Common myeloid progenitor, CD34-positive (primary cell): ENCODE measurements around the gene TMEM150B.

ENCODE experiments used
- CTCF ChIA-PET: fragments of 350-600 bp; sonication (Branson Sonifier 250); formaldehyde crosslinking; loops from one replicate; lab custom pipeline; 2021; ENCODE audit warnings: antibody characterized with exemption; lab: Charles Lee
- POLR2A ChIA-PET: fragments of 350-600 bp; sonication (Branson Sonifier 250); formaldehyde crosslinking; loops from one replicate; lab custom pipeline; 2021; ENCODE audit warnings: antibody characterized with exemption; lab: Charles Lee
- DNase-seq, 3 donors: peaks; one replicate each; pipeline versions ENCODE4 v3.0.0 to v3.0.0-alpha.2; 2013
- H3K27ac ChIP-seq, 2 experiments: 1 replicate in 1 of 2; 2 replicates in 1 of 2; pipeline ENCODE4 v1.7.0; 2013; ENCODE audit warnings: inconsistent platforms in 2 of 2, low read length in 2 of 2, mild to moderate bottlenecking in 2 of 2, low read depth in 1 of 2, moderate library complexity in 1 of 2; ENCODE audit not compliant: severe bottlenecking in 2 of 2, insufficient read depth in 1 of 2, poor library complexity in 1 of 2
- H3K27me3 ChIP-seq, 5 experiments: replicated peaks in 2 of 5; 1 replicate in 3 of 5; 2 replicates in 2 of 5; pipeline versions ENCODE4 v1.6.1 to v1.7.0; 2013; ENCODE audit warnings: low read length in 4 of 5, mild to moderate bottlenecking in 2 of 5, moderate library complexity in 2 of 5, inconsistent platforms in 1 of 5; ENCODE audit not compliant: insufficient read depth in 5 of 5, control insufficient read depth in 4 of 5
- H3K36me3 ChIP-seq, 4 experiments: 1 replicate in 2 of 4; 2 replicates in 2 of 4; pipeline versions ENCODE4 v1.6.1 to v1.7.0; 2013; ENCODE audit warnings: low read length in 3 of 4, control low read depth in 1 of 4, mild to moderate bottlenecking in 1 of 4; ENCODE audit not compliant: control insufficient read depth in 4 of 4, insufficient read depth in 4 of 4
- H3K4me1 ChIP-seq, 4 experiments: 1 replicate in 3 of 4; 2 replicates in 1 of 4; pipeline versions ENCODE4 v1.6.1 to v1.7.1; 2013; ENCODE audit warnings: low read length in 3 of 4, mild to moderate bottlenecking in 3 of 4, control low read depth in 1 of 4, inconsistent platforms in 1 of 4, moderate library complexity in 1 of 4; ENCODE audit not compliant: control insufficient read depth in 4 of 4, insufficient read depth in 4 of 4; ENCODE audit errors: control extremely low read depth in 1 of 4
- H3K4me3 ChIP-seq, 7 experiments: 1 replicate in 4 of 7; 2 replicates in 3 of 7; pipeline versions ENCODE4 v1.5.1 to v1.7.0; 2013; ENCODE audit warnings: mild to moderate bottlenecking in 7 of 7, low read length in 6 of 7, moderate library complexity in 6 of 7, inconsistent platforms in 2 of 7, low read depth in 2 of 7, control low read depth in 1 of 7; ENCODE audit not compliant: insufficient read depth in 4 of 7, control insufficient read depth in 1 of 7; ENCODE audit errors: extremely low read depth in 1 of 7
- H3K9me3 ChIP-seq, 5 experiments: 1 replicate in 4 of 5; 2 replicates in 1 of 5; pipeline versions ENCODE4 v1.6.1 to v1.7.1; 2013; ENCODE audit warnings: low read length in 4 of 5, mild to moderate bottlenecking in 2 of 5, inconsistent platforms in 1 of 5, low read depth in 1 of 5, moderate library complexity in 1 of 5; ENCODE audit not compliant: control insufficient read depth in 4 of 5, insufficient read depth in 2 of 5; ENCODE audit errors: control extremely low read depth in 1 of 5
- WGBS: methylation state at CpG from one replicate; pipeline ENCODE4 v1.1.5; 2013; ENCODE audit not compliant: insufficient coverage; 5-methylcytosine and 5-hydroxymethylcytosine counted together

Gene TMEM150B

DNA sequence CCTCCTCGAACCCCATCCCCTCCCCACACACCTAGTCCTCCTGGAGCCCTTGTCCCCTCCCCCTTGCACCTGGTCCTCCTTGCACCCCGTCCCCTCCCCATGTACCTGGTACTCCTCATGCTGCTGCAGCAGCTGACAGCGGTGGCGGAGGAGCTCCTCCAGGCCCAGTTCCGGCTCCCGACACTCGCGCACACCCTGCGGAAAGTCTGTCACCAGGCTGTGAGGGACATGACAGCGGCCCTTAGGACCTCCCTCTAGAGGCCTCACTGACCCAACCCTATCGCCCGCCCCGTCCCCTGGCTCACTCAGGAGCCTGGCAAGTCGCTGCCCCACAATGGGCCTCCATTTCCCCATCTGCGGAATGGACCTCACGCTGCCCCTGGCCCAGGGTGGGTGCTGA is 60.0 kb downstream of the TMEM150B start:
- H3K4me3 ChIP-seq, result no peak overlapping the region
- H3K9me3 ChIP-seq, result peaks cover 0 to 5% (median 0%) of the 10 kb centered on the region in 5 experiments
- peaks cover 0 to 22% (median 13%) of the 10 kb centered on the region in 4 experiments for H3K36me3 ChIP-seq
- H3K27ac ChIP-seq, result no peak overlapping the region
- CTCF ChIA-PET, result no interaction called here
- POLR2A ChIA-PET, result interaction anchor here (0.6 kb wide), 1 partner anchor 8 kb away, joined by 4 read pairs; no protein-coding TSS in a partner anchor
- 92% methylated on average over 15 of the region's 16 CpGs for WGBS
- no peaks in the 10 kb centered on the region for H3K27me3 ChIP-seq
- DNase-seq, result no peak
- peaks cover 2 to 4% (median 4%) of the 10 kb centered on the region in 4 experiments for H3K4me1 ChIP-seq

DNA sequence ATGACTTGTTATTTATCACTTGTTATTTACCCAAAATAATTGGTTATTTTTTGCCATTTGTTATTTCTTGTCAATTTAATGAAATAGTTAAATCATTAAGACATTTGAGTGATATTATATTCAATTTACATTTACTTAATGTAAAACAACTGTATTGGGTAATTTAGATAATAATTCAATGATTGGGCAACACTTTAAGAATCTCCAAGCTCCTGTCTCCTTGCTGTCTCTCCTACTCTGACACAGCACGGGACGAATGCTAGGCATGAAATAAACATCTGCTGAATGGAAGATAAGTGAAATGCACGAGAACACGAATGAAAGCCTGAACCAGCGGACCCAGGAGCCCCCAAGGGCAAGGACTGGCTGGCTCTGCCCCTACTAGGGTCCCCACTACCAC is 60.6 kb downstream of the TMEM150B start:
- POLR2A ChIA-PET, result no interaction called here
- CTCF ChIA-PET, result no interaction called here
- 97% methylated on average over 5 of the region's 5 CpGs for WGBS
- peaks cover 0 to 5% (median 0%) of the 10 kb centered on the region in 5 experiments for H3K9me3 ChIP-seq
- peaks cover 0 to 16% (median 9%) of the 10 kb centered on the region in 4 experiments for H3K36me3 ChIP-seq
- H3K27me3 ChIP-seq, result no peaks in the 10 kb centered on the region
- no peak overlapping the region for H3K27ac ChIP-seq
- H3K4me3 ChIP-seq, result no peak overlapping the region
- DNase-seq, result no peak
- H3K4me1 ChIP-seq, result peaks cover 3 to 11% (median 9%) of the 10 kb centered on the region in 4 experiments
